ENCODE measurements around the gene DCTPP1. TPM values are rescaled to one million over a fixed set of nuclear protein-coding genes. Genes with fewer than 3 reads are reported as not detected.

DCTPP1 gene
- total and polyA plus RNA-seq, 2 of the 13 experiments (the other 11 are each of a cell fraction or from before 2014, with no cell fraction given): 54.8 to 74.4 TPM

- TF ChIP-seq HMGXB4 (CRISPR knock-in tag; IDR thresholded peaks at IDR 0.05; ENCODE audit: borderline replicate concordance in 1 of 2, low read depth in 1 of 2) (peak; percentile 91 to 92), NR2F1 (CRISPR knock-in tag; IDR thresholded peaks at IDR 0.05) (no peak), YEATS4 (CRISPR knock-in tag; IDR thresholded peaks at IDR 0.05; ENCODE audit: borderline replicate concordance) (peak; percentile 68), TAF1 (CRISPR knock-in tag; IDR thresholded peaks at IDR 0.05) (peak; percentile 95), EP300 (IDR thresholded peaks at IDR 0.05; ENCODE audit: low read depth in 2 of 2, low read length in 2 of 2) (peak in 1 of 2 experiments; percentile 64; a peak in 2 of 4 replicates), EP300 (CRISPR knock-in tag; IDR thresholded peaks at IDR 0.05; ENCODE audit: borderline replicate concordance) (0 out of 2 replicates have a peak, but pooled peaks have one; percentile 15), ZNF317 (CRISPR knock-in tag; IDR thresholded peaks at IDR 0.05) (peak; percentile 67), ZBTB1 (CRISPR knock-in tag; IDR thresholded peaks at IDR 0.05; ENCODE audit: borderline replicate concordance) (0 out of 2 replicates have a peak, but pooled peaks have one; percentile 39), ZNF788 (CRISPR knock-in tag; IDR thresholded peaks at IDR 0.05; ENCODE audit: borderline replicate concordance) (peak; percentile 12), SMYD3 (CRISPR knock-in tag; IDR thresholded peaks at IDR 0.05) (no peak), ZNF251 (CRISPR knock-in tag; IDR thresholded peaks at IDR 0.05) (peak; percentile 93; the same call in 1 of the 2 replicates), XBP1 (CRISPR knock-in tag; IDR thresholded peaks at IDR 0.05) (no peak), HOXD1 (CRISPR knock-in tag; IDR thresholded peaks at IDR 0.05) (no peak), TBX3 (IDR thresholded peaks at IDR 0.05; ENCODE audit: borderline replicate concordance) (0 out of 2 replicates have a peak, but pooled peaks have one; percentile 11), POGK (CRISPR knock-in tag; conservative IDR thresholded peaks at IDR 0.05) (peak; percentile 60; the same call in 1 of the 2 replicates), SP2 (CRISPR knock-in tag; IDR thresholded peaks at IDR 0.05) (peak; percentile 74; the same call in 1 of the 2 replicates), ZNF230 (CRISPR knock-in tag; IDR thresholded peaks at IDR 0.05) (peak; percentile 91), PAWR (CRISPR knock-in tag; IDR thresholded peaks at IDR 0.05; ENCODE audit: borderline replicate concordance) (peak; percentile 93; the same call in 1 of the 2 replicates), E2F1 (CRISPR knock-in tag; IDR thresholded peaks at IDR 0.05) (peak; percentile 63; the same call in 1 of the 2 replicates)
- TF ChIP-seq, protein P1, sequence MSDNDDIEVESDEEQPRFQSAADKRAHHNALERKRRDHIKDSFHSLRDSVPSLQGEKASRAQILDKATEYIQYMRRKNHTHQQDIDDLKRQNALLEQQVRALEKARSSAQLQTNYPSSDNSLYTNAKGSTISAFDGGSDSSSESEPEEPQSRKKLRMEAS (IDR thresholded peaks at IDR 0.05): peak; percentile 84
Observed at GRCh38 chr16:30378236-30379157, 51.3 kb downstream of the DCTPP1 start (continued).

All from HepG2 (cell line).